IPS-15b (cell line): ENCODE results near the gene MCF2L2.
"Not testable (repeated sequence)": the region's sequence is repeated elsewhere in the genome, so short reads cannot be mapped to it uniquely, and the experiment has no call there.

Source experiments
- H3K27me3 ChIP-seq: one replicate; pipeline ENCODE4 v1.6.1; 2013; ENCODE audit warnings: low read length; ENCODE audit not compliant: control insufficient read depth, insufficient read depth
- H3K36me3 ChIP-seq: one replicate; pipeline ENCODE4 v1.6.1; 2013; ENCODE audit warnings: low read length; ENCODE audit not compliant: control insufficient read depth, insufficient read depth
- H3K4me1 ChIP-seq: one replicate; pipeline ENCODE4 v1.6.1; 2013; ENCODE audit warnings: mild to moderate bottlenecking, low read length; ENCODE audit not compliant: control insufficient read depth, insufficient read depth
- H3K4me3 ChIP-seq: one replicate; pipeline ENCODE4 v1.5.1; 2013; ENCODE audit warnings: low read depth, low read length
- H3K9ac ChIP-seq: one replicate; pipeline ENCODE4 v1.6.1; 2013; ENCODE audit warnings: low read depth, mild to moderate bottlenecking, low read length
- H3K9me3 ChIP-seq: one replicate; pipeline ENCODE4 v1.6.1; 2013; ENCODE audit warnings: mild to moderate bottlenecking, low read length; ENCODE audit not compliant: control insufficient read depth, insufficient read depth

MCF2L2 gene

GRCh38 chr3:183427196-183427875, 1.1 kb downstream of the MCF2L2 start:
- H3K27me3 ChIP-seq, result peaks cover 16% of the 10 kb centered on the region
- peak overlapping the region; percentile 91 for H3K4me3 ChIP-seq
- H3K9me3 ChIP-seq, result no peaks in the 10 kb centered on the region
- H3K4me1 ChIP-seq, result peaks cover 13% of the 10 kb centered on the region
- no peak overlapping the region for H3K9ac ChIP-seq
- H3K36me3 ChIP-seq, result no peaks in the 10 kb centered on the region

GRCh38 chr3:183418807-183419206, 9.6 kb downstream of the MCF2L2 start:
- not testable (repeated sequence) for H3K4me1 ChIP-seq, H3K27me3 ChIP-seq, H3K4me3 ChIP-seq, H3K9ac ChIP-seq, H3K36me3 ChIP-seq
- H3K9me3 ChIP-seq, result peaks cover 13% of the 10 kb centered on the region

- no peaks in the 10 kb centered on the region for H3K36me3 ChIP-seq
- H3K4me3 ChIP-seq, result no peak overlapping the region
- H3K27me3 ChIP-seq, result no peaks in the 10 kb centered on the region
- H3K9me3 ChIP-seq, result no peaks in the 10 kb centered on the region
- no peak overlapping the region for H3K9ac ChIP-seq
- no peaks in the 10 kb centered on the region for H3K4me1 ChIP-seq
Measured at GRCh38 chr3:183411216-183411922, 17.1 kb downstream of the MCF2L2 start.

GRCh38 chr3:183410759-183411158, 17.7 kb downstream of the MCF2L2 start:
- Histone ChIP-seq H3K9me3 (no peaks in the 10 kb centered on the region), H3K27me3 (no peaks in the 10 kb centered on the region), H3K4me1 (no peaks in the 10 kb centered on the region), H3K9ac (no peak overlapping the region), H3K36me3 (no peaks in the 10 kb centered on the region), H3K4me3 (no peak overlapping the region)

- H3K9ac ChIP-seq, result no peak overlapping the region
- no peaks in the 10 kb centered on the region for H3K4me1 ChIP-seq
- no peaks in the 10 kb centered on the region for H3K36me3 ChIP-seq
- H3K4me3 ChIP-seq, result no peak overlapping the region
- no peaks in the 10 kb centered on the region for H3K27me3 ChIP-seq
- H3K9me3 ChIP-seq, result no peaks in the 10 kb centered on the region
Measured at GRCh38 chr3:183410280-183410679, 18.1 kb downstream of the MCF2L2 start.

- no peaks in the 10 kb centered on the region for H3K4me1 ChIP-seq
- no peak overlapping the region for H3K9ac ChIP-seq
- H3K36me3 ChIP-seq, result no peaks in the 10 kb centered on the region
- H3K27me3 ChIP-seq, result no peaks in the 10 kb centered on the region
- H3K4me3 ChIP-seq, result no peak overlapping the region
- no peaks in the 10 kb centered on the region for H3K9me3 ChIP-seq
Measured at GRCh38 chr3:183409219-183409618, 19.2 kb downstream of the MCF2L2 start.

GRCh38 chr3:183401678-183402077, 26.7 kb downstream of the MCF2L2 start:
- H3K27me3 ChIP-seq, result no peaks in the 10 kb centered on the region
- no peaks in the 10 kb centered on the region for H3K4me1 ChIP-seq
- H3K9ac ChIP-seq, result no peak overlapping the region
- no peaks in the 10 kb centered on the region for H3K36me3 ChIP-seq
- H3K9me3 ChIP-seq, result no peaks in the 10 kb centered on the region
- H3K4me3 ChIP-seq, result no peak overlapping the region

- no peaks in the 10 kb centered on the region for H3K9me3 ChIP-seq
- no peaks in the 10 kb centered on the region for H3K36me3 ChIP-seq
- H3K27me3 ChIP-seq, result no peaks in the 10 kb centered on the region
- no peak overlapping the region for H3K9ac ChIP-seq
- H3K4me3 ChIP-seq, result no peak overlapping the region
- H3K4me1 ChIP-seq, result no peaks in the 10 kb centered on the region
Measured at GRCh38 chr3:183400352-183400751, 28.1 kb downstream of the MCF2L2 start.

GRCh38 chr3:183396662-183397391, 31.6 kb downstream of the MCF2L2 start:
- H3K9me3 ChIP-seq, result no peaks in the 10 kb centered on the region
- H3K4me1 ChIP-seq, result peaks cover 7% of the 10 kb centered on the region
- no peaks in the 10 kb centered on the region for H3K27me3 ChIP-seq
- no peaks in the 10 kb centered on the region for H3K36me3 ChIP-seq
- H3K4me3 ChIP-seq, result no peak overlapping the region
- H3K9ac ChIP-seq, result no peak overlapping the region

GRCh38 chr3:183394150-183394549, 34.3 kb downstream of the MCF2L2 start:
- Histone ChIP-seq H3K9me3 (no peaks in the 10 kb centered on the region), H3K36me3 (no peaks in the 10 kb centered on the region)

GRCh38 chr3:183393625-183394024, 34.8 kb downstream of the MCF2L2 start:
- Histone ChIP-seq H3K4me1 (peaks cover 11% of the 10 kb centered on the region), H3K36me3 (no peaks in the 10 kb centered on the region), H3K9me3 (no peaks in the 10 kb centered on the region), H3K4me3 (no peak overlapping the region), H3K9ac (no peak overlapping the region), H3K27me3 (no peaks in the 10 kb centered on the region)

More at GRCh38 chr3:183394150-183394549, 34.3 kb downstream of the MCF2L2 start:
- no peak overlapping the region for H3K9ac ChIP-seq
- no peak overlapping the region for H3K4me3 ChIP-seq
- H3K27me3 ChIP-seq, result no peaks in the 10 kb centered on the region
- H3K4me1 ChIP-seq, result peaks cover 11% of the 10 kb centered on the region
